DOHH2 (cell line): ENCODE results near the gene PRKCD.

Experiments
- EZH2phosphoT487 ChIP-seq: fragments of 200-600 bp; sonication (generic); IDR thresholded peaks from 2 replicates; pipeline ENCODE4 v1.6.1; 2017; ENCODE audit warnings: borderline replicate concordance, mild to moderate bottlenecking, antibody characterized with exemption, low read length, moderate library complexity, mixed read lengths
- TF ChIP-seq, protein P1 (sequence below): fragments of 200-600 bp; sonication (generic); IDR thresholded peaks from one replicate; pipeline ENCODE4 v1.5.1; 2014; ENCODE audit warnings: antibody characterized with exemption, mild to moderate bottlenecking, low read depth, low read length; ENCODE audit not compliant: poor library complexity, severe bottlenecking

DNA sequence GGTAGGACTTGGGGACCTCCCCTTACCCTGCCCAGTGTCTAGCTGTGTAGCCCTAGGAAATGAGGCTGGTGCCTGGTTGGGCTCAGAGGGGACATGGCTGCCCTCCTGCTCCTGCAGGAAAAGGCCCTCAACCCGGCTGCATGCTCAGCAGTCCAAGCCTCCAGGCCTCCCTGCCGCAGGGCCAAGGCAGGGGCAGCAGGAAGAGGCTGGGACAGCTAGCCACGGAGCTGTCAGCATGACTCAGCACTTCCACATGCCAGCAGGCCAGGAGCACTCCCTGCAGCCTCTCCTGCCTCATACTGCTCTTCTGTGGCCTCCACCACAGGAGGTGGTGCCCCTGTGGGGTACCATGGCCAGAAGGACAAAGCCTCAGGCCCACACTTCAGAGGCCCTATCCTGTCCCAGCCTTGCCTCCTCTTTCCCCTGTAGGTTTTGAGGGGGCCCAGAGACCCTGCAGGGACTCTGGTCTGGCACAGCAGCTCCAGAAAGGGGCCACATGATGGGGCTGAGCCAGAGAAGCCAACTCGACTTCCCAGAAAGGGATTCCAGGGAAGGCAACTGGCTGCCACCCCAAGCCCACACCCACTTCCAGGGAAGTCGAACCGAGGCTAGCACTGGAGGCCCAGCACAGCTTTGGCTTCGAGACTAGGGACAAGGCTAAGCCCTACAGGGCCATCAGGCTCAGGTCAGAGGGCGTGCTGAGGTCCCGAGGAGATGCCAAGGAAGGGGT lies 75.3 kb downstream of the PRKCD start:
- TF ChIP-seq, protein P1, sequence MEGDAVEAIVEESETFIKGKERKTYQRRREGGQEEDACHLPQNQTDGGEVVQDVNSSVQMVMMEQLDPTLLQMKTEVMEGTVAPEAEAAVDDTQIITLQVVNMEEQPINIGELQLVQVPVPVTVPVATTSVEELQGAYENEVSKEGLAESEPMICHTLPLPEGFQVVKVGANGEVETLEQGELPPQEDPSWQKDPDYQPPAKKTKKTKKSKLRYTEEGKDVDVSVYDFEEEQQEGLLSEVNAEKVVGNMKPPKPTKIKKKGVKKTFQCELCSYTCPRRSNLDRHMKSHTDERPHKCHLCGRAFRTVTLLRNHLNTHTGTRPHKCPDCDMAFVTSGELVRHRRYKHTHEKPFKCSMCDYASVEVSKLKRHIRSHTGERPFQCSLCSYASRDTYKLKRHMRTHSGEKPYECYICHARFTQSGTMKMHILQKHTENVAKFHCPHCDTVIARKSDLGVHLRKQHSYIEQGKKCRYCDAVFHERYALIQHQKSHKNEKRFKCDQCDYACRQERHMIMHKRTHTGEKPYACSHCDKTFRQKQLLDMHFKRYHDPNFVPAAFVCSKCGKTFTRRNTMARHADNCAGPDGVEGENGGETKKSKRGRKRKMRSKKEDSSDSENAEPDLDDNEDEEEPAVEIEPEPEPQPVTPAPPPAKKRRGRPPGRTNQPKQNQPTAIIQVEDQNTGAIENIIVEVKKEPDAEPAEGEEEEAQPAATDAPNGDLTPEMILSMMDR = no peak
- no peak for TF ChIP-seq EZH2phosphoT487
